H1 (cell line): Measurements from ENCODE around the gene ODAD3. TPM values are rescaled to one million over a fixed set of nuclear protein-coding genes. Genes with fewer than 3 reads are reported as not detected.

Experiments
- CTCF ChIA-PET: fragments of 300-600 bp; sonication (Branson Sonifier 250); formaldehyde crosslinking; loops from one replicate; lab custom pipeline; 2021; ENCODE audit not compliant: partially characterized antibody; lab: Charles Lee
- POLR2A ChIA-PET: fragments of 300-600 bp; sonication (Branson Sonifier 250); formaldehyde crosslinking; loops from one replicate; lab custom pipeline; 2021; ENCODE audit warnings: inconsistent platforms; ENCODE audit not compliant: partially characterized antibody; lab: Charles Lee
- DNase-seq, 2 experiments: peaks; one replicate each; pipeline versions ENCODE4 v3.0.0 to v3.0.0-alpha.2; 2010 to 2022; ENCODE audit warnings: low spot score in 2 of 2, low read depth in 1 of 2, mixed read lengths in 1 of 2
- FAIRE-seq: peaks from 2 replicates; lab custom pipeline; 2011; peaks lifted over from hg19 to GRCh38; lab: Jason Lieb, UNC
- H2AFZ ChIP-seq: 2 replicates; pipeline ENCODE4 v1.8.1; 2012; ENCODE audit warnings: low read length, inconsistent platforms
- H2AK5ac ChIP-seq: 2 replicates; pipeline ENCODE4 v1.6.1; 2013; ENCODE audit warnings: low read depth, low read length
- H2BK120ac ChIP-seq: replicated peaks from 2 replicates; pipeline ENCODE3; 2013; ENCODE audit warnings: low read depth, low read length, inconsistent platforms
- H2BK12ac ChIP-seq: 2 replicates; pipeline ENCODE4 v1.6.1; 2013; ENCODE audit warnings: low read depth, low read length
- H2BK15ac ChIP-seq: 2 replicates; pipeline ENCODE4 v1.6.1; 2013; ENCODE audit warnings: low read length
- H2BK20ac ChIP-seq: 2 replicates; pipeline ENCODE4 v1.6.1; 2013; ENCODE audit warnings: low read length
- H2BK5ac ChIP-seq: 2 replicates; pipeline ENCODE4 v1.6.1; 2013; ENCODE audit warnings: low read depth, low read length
- H3K14ac ChIP-seq: 2 replicates; pipeline ENCODE4 v1.6.1; 2013; ENCODE audit warnings: inconsistent platforms; ENCODE audit not compliant: insufficient read length
- H3K18ac ChIP-seq: 2 replicates; pipeline ENCODE4 v1.6.1; 2013; ENCODE audit warnings: low read length; ENCODE audit errors: extremely low read depth
- H3K23ac ChIP-seq: 2 replicates; pipeline ENCODE4 v1.6.1; 2013; ENCODE audit warnings: inconsistent platforms; ENCODE audit not compliant: insufficient read length
- H3K23me2 ChIP-seq: 2 replicates; pipeline ENCODE4 v1.6.1; 2013; ENCODE audit warnings: low read depth, low read length
- H3K27ac ChIP-seq: 2 replicates; pipeline ENCODE4 v1.6.1; 2011; ENCODE audit warnings: low read depth, low read length, inconsistent platforms
- H3K27me3 ChIP-seq, 4 experiments: replicated peaks in 1 of 4; 1 replicate in 1 of 4; 2 replicates in 3 of 4; pipeline versions ENCODE4 v1.6.1 to v1.8.1; 2011 to 2013; ENCODE audit warnings: low read length in 3 of 4, mild to moderate bottlenecking in 3 of 4, inconsistent platforms in 2 of 4, mixed read lengths in 2 of 4, moderate library complexity in 1 of 4; ENCODE audit not compliant: control insufficient read depth in 3 of 4, insufficient read depth in 3 of 4; ENCODE audit errors: extremely low read depth in 1 of 4
- H3K36me3 ChIP-seq, 4 experiments: 2 replicates each; pipeline versions ENCODE4 v1.6.1 to v1.8.1; 2011 to 2013; ENCODE audit warnings: mild to moderate bottlenecking in 4 of 4, low read length in 3 of 4, moderate library complexity in 2 of 4, control low read depth in 1 of 4, inconsistent platforms in 1 of 4; ENCODE audit not compliant: insufficient read depth in 4 of 4, control insufficient read depth in 2 of 4
- H3K4ac ChIP-seq: replicated peaks from 2 replicates; pipeline ENCODE3; 2013; ENCODE audit warnings: low read length, low read depth, mixed read lengths, inconsistent platforms; ENCODE audit not compliant: insufficient read length
- H3K4me1 ChIP-seq, 4 experiments: replicated peaks in 1 of 4; 1 replicate in 1 of 4; 2 replicates in 3 of 4; pipeline versions ENCODE4 v1.6.1 to v1.8.1; 2011 to 2013; ENCODE audit warnings: low read length in 3 of 4, inconsistent platforms in 2 of 4, mixed read lengths in 1 of 4; ENCODE audit not compliant: insufficient read depth in 4 of 4, control insufficient read depth in 3 of 4
- H3K4me2 ChIP-seq, 2 experiments: 2 replicates each; pipeline versions ENCODE4 v1.6.1 to v1.8.1; 2011 to 2013; ENCODE audit warnings: low read depth in 2 of 2, low read length in 2 of 2, control low read depth in 1 of 2, inconsistent platforms in 1 of 2, mild to moderate bottlenecking in 1 of 2; ENCODE audit not compliant: insufficient read depth in 1 of 2
- H3K4me3 ChIP-seq, 4 experiments: fragments of 200-600, 300-600 bp in 1 of 4; sonication (generic), shearing (Covaris generic), sonication (Bioruptor Twin) in 1 of 4; 2 replicates each; pipeline versions ENCODE4 v1.5.1 to v1.8.1; 2011 to 2016; ENCODE audit warnings: low read length in 4 of 4, low read depth in 3 of 4, control low read depth in 2 of 4, inconsistent platforms in 2 of 4, mild to moderate bottlenecking in 2 of 4, mixed read lengths in 1 of 4, moderate library complexity in 1 of 4; ENCODE audit not compliant: insufficient read depth in 2 of 4; ENCODE audit errors: extremely low read depth in 1 of 4
- H3K56ac ChIP-seq: replicated peaks from 2 replicates; pipeline ENCODE3; 2013; ENCODE audit warnings: low read depth, mild to moderate bottlenecking, mixed read lengths, low read length, inconsistent platforms; ENCODE audit not compliant: insufficient read length
- H3K79me1 ChIP-seq: 2 replicates; pipeline ENCODE4 v1.6.1; 2013; ENCODE audit warnings: low read depth, low read length, control low read depth
- H3K79me2 ChIP-seq, 2 experiments: 2 replicates each; pipeline versions ENCODE4 v1.6.1 to v1.8.1; 2012 to 2013; ENCODE audit warnings: low read length in 2 of 2, mild to moderate bottlenecking in 2 of 2, inconsistent platforms in 1 of 2; ENCODE audit not compliant: insufficient read depth in 2 of 2, control insufficient read depth in 1 of 2
- H3K9ac ChIP-seq, 4 experiments: replicated peaks in 1 of 4; 1 replicate in 1 of 4; 2 replicates in 3 of 4; pipeline versions ENCODE4 v1.6.1 to v1.8.1; 2011 to 2013; ENCODE audit warnings: low read depth in 3 of 4, low read length in 3 of 4, control low read depth in 2 of 4, mild to moderate bottlenecking in 2 of 4, moderate library complexity in 2 of 4, inconsistent platforms in 1 of 4; ENCODE audit errors: extremely low read depth in 1 of 4
- H3K9me3 ChIP-seq, 2 experiments: 2 replicates each; pipeline versions ENCODE4 v1.6.1 to v1.8.1; 2012 to 2013; ENCODE audit warnings: mild to moderate bottlenecking in 2 of 2, moderate library complexity in 2 of 2, control low read depth in 1 of 2, inconsistent platforms in 1 of 2, low read depth in 1 of 2, low read length in 1 of 2, mixed read lengths in 1 of 2; ENCODE audit not compliant: insufficient read depth in 2 of 2
- H4K20me1 ChIP-seq, 2 experiments: replicated peaks in 1 of 2; 2 replicates each; pipeline versions ENCODE3 to v1.8.1; 2011 to 2013; ENCODE audit warnings: inconsistent platforms in 2 of 2, low read length in 2 of 2, mild to moderate bottlenecking in 1 of 2; ENCODE audit not compliant: insufficient read depth in 2 of 2, control insufficient read depth in 1 of 2
- H4K5ac ChIP-seq: 2 replicates; pipeline ENCODE4 v1.6.1; 2013; ENCODE audit warnings: low read length, low read depth, mixed read lengths, inconsistent platforms; ENCODE audit not compliant: insufficient read length
- H4K8ac ChIP-seq: 2 replicates; pipeline ENCODE4 v1.8.0; 2013; ENCODE audit warnings: mild to moderate bottlenecking, moderate library complexity, low read length, inconsistent platforms; ENCODE audit not compliant: insufficient read depth; ENCODE audit errors: extremely low read depth
- H4K91ac ChIP-seq: replicated peaks from 2 replicates; pipeline ENCODE3; 2013; ENCODE audit warnings: low read length, mixed read lengths, inconsistent platforms; ENCODE audit not compliant: insufficient read length
- NANOG ChIP-seq: IDR thresholded peaks from 2 replicates; pipeline ENCODE4 v1.6.1; 2011; ENCODE audit warnings: low read length, low read depth, mild to moderate bottlenecking, inconsistent platforms; ENCODE audit not compliant: insufficient read depth, poor library complexity, severe bottlenecking
- WGBS, 2 experiments: shearing (Covaris generic) in 1 of 2; methylation state at CpG; one replicate each; pipeline versions ENCODE4 v1.1.6 to v1.1.7; 2013 to 2015; ENCODE audit warnings: low lambda C conversion rate in 2 of 2, mixed read lengths in 2 of 2, inconsistent platforms in 1 of 2, low coverage in 1 of 2, missing lambda C conversion rate in 1 of 2; ENCODE audit not compliant: insufficient replicate concordance in 2 of 2, insufficient coverage in 1 of 2, insufficient read length in 1 of 2; ENCODE audit errors: extremely low coverage in 1 of 2, missing lambda C conversion rate in 1 of 2; 5-methylcytosine and 5-hydroxymethylcytosine counted together
- polyA plus RNA-seq, 7 experiments: library from polyadenylated mRNA; depleted of rRNA in 3 of 7; stranded (reverse) in 5 of 7; unstranded in 2 of 7; fragments of >200 nt in 5 of 7; fragments of 200-250 nt in 2 of 7; gene quantifications; 1 replicate in 5 of 7; 2 replicates in 1 of 7; 4 replicates in 1 of 7; pipeline versions ENCODE4 v1.2.1 to v1.2.3, GENCODE V29; 2011 to 2013; ENCODE audit warnings: missing spikeins in 2 of 7, mixed read lengths in 2 of 7
- total RNA-seq: library from RNA; stranded (reverse); fragmentation: NEBNext Ultra II Directional; extraction: Animal tissue kit (Norgen Biotek cat#: 25700); gene quantifications from 2 replicates; pipeline ENCODE4 v1.2.1, GENCODE V29; 2021

Gene ODAD3
- total and polyA plus RNA-seq, 2 of the 8 experiments (the other 6 are each of a cell fraction or from before 2014, with no cell fraction given), result 2.1 to 2.2 TPM

DNA sequence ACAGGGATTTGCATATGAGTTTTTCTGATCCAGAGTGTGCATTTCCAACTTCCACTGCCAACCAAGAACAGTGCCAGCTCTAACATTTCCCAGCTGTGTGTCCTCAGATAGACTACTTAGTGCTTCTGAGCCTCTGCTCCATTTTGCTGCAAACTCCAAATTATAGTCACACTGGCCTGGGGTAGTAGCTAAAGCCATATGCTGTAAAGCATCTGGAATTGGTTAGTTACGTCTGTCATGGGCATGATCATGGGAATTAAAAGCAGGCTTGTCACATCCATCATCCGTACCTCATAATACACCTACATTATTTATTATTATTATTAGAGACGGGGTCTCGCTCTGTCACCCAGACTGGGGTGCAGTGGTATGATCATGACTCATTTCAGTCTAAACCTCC lies 38.8 kb upstream of the ODAD3 start:
- Histone ChIP-seq H3K56ac (no peak overlapping the region), H3K4ac (no peak overlapping the region), H3K23me2 (no peaks in the 10 kb centered on the region), H3K4me2 (no peak overlapping the region), H3K9ac (no peak overlapping the region), H3K14ac (no peak overlapping the region), H3K23ac (no peak overlapping the region), H2AK5ac (no peak overlapping the region), H3K4me1 (no peaks in the 10 kb centered on the region), H3K36me3 (no peaks in the 10 kb centered on the region), H3K27ac (no peak overlapping the region), H4K8ac (no peak overlapping the region), H2BK15ac (no peak overlapping the region), H4K20me1 (no peaks in the 10 kb centered on the region), H3K4me3 (no peak overlapping the region), H3K79me1 (no peaks in the 10 kb centered on the region), H2BK20ac (no peak overlapping the region), H2BK12ac (no peak overlapping the region), H2BK5ac (no peak overlapping the region), H2AFZ (no peak overlapping the region), H3K79me2 (no peaks in the 10 kb centered on the region), H4K5ac (no peak overlapping the region), H2BK120ac (no peak overlapping the region), H3K9me3 (no peaks in the 10 kb centered on the region), H3K18ac (no peak overlapping the region), H3K27me3 (no peaks in the 10 kb centered on the region; a peak in 3 of 7 replicates), H4K91ac (no peak overlapping the region)
- FAIRE-seq (no peak), DNase-seq (no peak)
- CTCF ChIA-PET, result interaction anchor here (0.6 to 1.6 kb wide), 4 partner anchors 21 to 102 kb away, joined by 3 to 6 read pairs (median 4); no protein-coding TSS in a partner anchor
- 88% methylated on average over 4 of the region's 4 CpGs; no CpG with 5 or more reads in 1 of the 2 experiments for WGBS, 2 experiments
- no peak for TF ChIP-seq NANOG
- POLR2A ChIA-PET, result interaction anchor here (1.0 kb wide), 1 partner anchor 25 kb away, joined by 3 read pairs; no protein-coding TSS in a partner anchor
